Measurements from ENCODE around the gene LRSAM1. TPM values are rescaled to one million over a fixed set of nuclear protein-coding genes. Genes with fewer than 3 reads are reported as not detected.

The LRSAM1 gene
- total and polyA plus RNA-seq, 9 of the 15 experiments (the other 6 are each of a cell fraction or from before 2014, with no cell fraction given) = 0.07 to 16.2 (median 4.7) TPM

GRCh38 chr9:127503379-127503921, 52.1 kb downstream of the LRSAM1 start:
- no peak overlapping the region for H2AFZ ChIP-seq (ENCODE audit: low read depth, low read length)
- TF ChIP-seq ZNF75A (CRISPR knock-in tag; IDR thresholded peaks at IDR 0.05) = no peak
- TF ChIP-seq ZNF212 (CRISPR knock-in tag; IDR thresholded peaks at IDR 0.05) = no peak
- no peak for TF ChIP-seq ZNF740 (CRISPR knock-in tag; IDR thresholded peaks at IDR 0.05)
- no peak for TF ChIP-seq ZNF740 (tag; IDR thresholded peaks at IDR 0.05)
- no peak for TF ChIP-seq ZNF175 (CRISPR knock-in tag; IDR thresholded peaks at IDR 0.05; ENCODE audit: low read depth)
- TF ChIP-seq POLR2G (IDR thresholded peaks at IDR 0.05; ENCODE audit: low read depth, low read length) = peak; percentile 54
- FAIRE-seq (no peak), DNase-seq (ENCODE audit: extremely low read depth in 1 of 4, low spot score in 3 of 4) (no peak), ATAC-seq (no peak; the same call in 2 of the 3 replicates)
- WGBS (ENCODE audit: insufficient coverage, low coverage, missing lambda C conversion rate) = 74% methylated on average over 14 of the region's 20 CpGs
- intact Hi-C loops (cut with micrococcal nuclease) = loop anchor here (10.0 kb wide), 1 partner anchor 411 kb away; the partner anchor contains the start of gene ST6GALNAC4
- no peak overlapping the region for H3K4me3 ChIP-seq
- in situ Hi-C loops (cut with MboI) = loop anchor here (5.0 kb wide), 4 partner anchors 84 to 424 kb away; partner anchors contain the start of genes AK1 and TOR2A
- H3K79me2 ChIP-seq (ENCODE audit: control insufficient read depth, insufficient read depth, low read length) = no peaks in the 10 kb centered on the region
- no peak overlapping the region for H3K4me2 ChIP-seq (ENCODE audit: insufficient read depth, low read length)
- H3K4me1 ChIP-seq (replicated peaks in 1 of 2; ENCODE audit: control insufficient read depth in 2 of 2, insufficient read depth in 2 of 2, low read length in 2 of 2) = peaks cover 10 to 55% of the 10 kb centered on the region in 2 experiments
- peaks cover 50% of the 10 kb centered on the region; the same call in 1 of the 3 replicates for H3K36me3 ChIP-seq (ENCODE audit: control insufficient read depth, insufficient read depth, low read length)
- H3K27me3 ChIP-seq (ENCODE audit: control insufficient read depth in 2 of 2, insufficient read depth in 2 of 2, low read length in 2 of 2) = no peaks in the 10 kb centered on the region
- POLR2A ChIA-PET = interaction anchor here (2.2 kb wide), 1 partner anchor 83 kb away, joined by 6 read pairs; no protein-coding TSS in a partner anchor
- H3K9ac ChIP-seq (ENCODE audit: insufficient read depth in 1 of 2, low read depth in 2 of 2, low read length in 2 of 2) = no peak overlapping the region; a peak in 1 of 4 replicates
- H3K27ac ChIP-seq (ENCODE audit: extremely low read depth, low read depth, low read length) = no peak overlapping the region
- H3K9me1 ChIP-seq (ENCODE audit: control insufficient read depth, insufficient read depth, low read length) = no peaks in the 10 kb centered on the region
- no TSS peak for BruUV-seq (replicated peaks)
- CTCF ChIA-PET (ENCODE audit: low intra/inter-chr PET ratio) = interaction anchor here (0.6 to 4.5 kb wide), 4 partner anchors 83 to 418 kb away, joined by 3 to 50 read pairs (median 10); partner anchors contain the start of gene TOR2A
- no peaks in the 10 kb centered on the region for H4K20me1 ChIP-seq (replicated peaks; ENCODE audit: control insufficient read depth, insufficient read depth, low read length)
- no peaks in the 10 kb centered on the region for H3K9me3 ChIP-seq (replicated peaks; ENCODE audit: control insufficient read depth, insufficient read depth, low read depth, low read length)

Data from K562 (cell line).